ENCODE data around the gene MAN1A2.

Gene MAN1A2

GRCh38 chr1:117570988-117571409 lies 203.8 kb downstream of the MAN1A2 start:
- Histone ChIP-seq H2AFZ (ENCODE audit: low read length) (peak overlapping the region; percentile 49; the same call in 1 of the 2 replicates), H3K4me3 (ENCODE audit: low read length) (no peak overlapping the region), H3K27ac (ENCODE audit: low read length) (no peak overlapping the region), H3K79me2 (ENCODE audit: low read length) (no peaks in the 10 kb centered on the region), H4K20me1 (ENCODE audit: insufficient read depth, low read length) (no peaks in the 10 kb centered on the region), H3K27me3 (replicated peaks; ENCODE audit: insufficient read depth, low read length) (no peaks in the 10 kb centered on the region), H3K36me3 (replicated peaks; ENCODE audit: insufficient read depth, low read length) (no peaks in the 10 kb centered on the region), H3K4me1 (ENCODE audit: low read length) (0 out of 2 replicates have a peak, but pooled peaks cover 17% of the 10 kb centered on the region), H3K4me2 (ENCODE audit: low read depth, low read length) (peak overlapping the region; percentile 54; the same call in 1 of the 2 replicates), H3F3A (ENCODE audit: insufficient read depth, low read length) (no peaks in the 10 kb centered on the region), H3K9me3 (replicated peaks; ENCODE audit: insufficient read depth, low read length) (no peaks in the 10 kb centered on the region), H3K9ac (ENCODE audit: low read length) (no peak overlapping the region), H3K9me2 (replicated peaks; ENCODE audit: insufficient read depth, low read length) (no peaks in the 10 kb centered on the region)
- peak; percentile 79 for DNase-seq
- TF ChIP-seq CTCF (IDR thresholded peaks at IDR 0.05; ENCODE audit: low read length) (no peak), EZH2phosphoT487 (IDR thresholded peaks at IDR 0.05; ENCODE audit: low read length) (no peak), EZH2 (optimal IDR thresholded peaks at IDR 0.05; ENCODE audit: low read depth, low read length) (no peak)

- Histone ChIP-seq H3K4me1 (ENCODE audit: low read length) (0 out of 2 replicates have a peak, but pooled peaks cover 17% of the 10 kb centered on the region), H3K9me2 (replicated peaks; ENCODE audit: insufficient read depth, low read length) (no peaks in the 10 kb centered on the region), H3K4me3 (ENCODE audit: low read length) (no peak overlapping the region), H3K36me3 (replicated peaks; ENCODE audit: insufficient read depth, low read length) (no peaks in the 10 kb centered on the region), H2AFZ (ENCODE audit: low read length) (no peak overlapping the region), H3K79me2 (ENCODE audit: low read length) (no peaks in the 10 kb centered on the region), H3K27me3 (replicated peaks; ENCODE audit: insufficient read depth, low read length) (no peaks in the 10 kb centered on the region), H3K9me3 (replicated peaks; ENCODE audit: insufficient read depth, low read length) (no peaks in the 10 kb centered on the region), H3K4me2 (ENCODE audit: low read depth, low read length) (peak overlapping the region; percentile 54; the same call in 1 of the 2 replicates), H3K27ac (ENCODE audit: low read length) (no peak overlapping the region), H3F3A (ENCODE audit: insufficient read depth, low read length) (no peaks in the 10 kb centered on the region), H4K20me1 (ENCODE audit: insufficient read depth, low read length) (no peaks in the 10 kb centered on the region), H3K9ac (ENCODE audit: low read length) (no peak overlapping the region)
- DNase-seq, result no peak
- TF ChIP-seq EZH2phosphoT487 (IDR thresholded peaks at IDR 0.05; ENCODE audit: low read length) (no peak), CTCF (IDR thresholded peaks at IDR 0.05; ENCODE audit: low read length) (no peak), EZH2 (optimal IDR thresholded peaks at IDR 0.05; ENCODE audit: low read depth, low read length) (no peak)
Observed at GRCh38 chr1:117571496-117571895, 204.2 kb downstream of the MAN1A2 start.

- Histone ChIP-seq H3K9me3 (replicated peaks; ENCODE audit: insufficient read depth, low read length) (no peaks in the 10 kb centered on the region), H3K9me2 (replicated peaks; ENCODE audit: insufficient read depth, low read length) (no peaks in the 10 kb centered on the region), H3K79me2 (ENCODE audit: low read length) (no peaks in the 10 kb centered on the region), H3F3A (ENCODE audit: insufficient read depth, low read length) (no peaks in the 10 kb centered on the region), H3K4me2 (ENCODE audit: low read depth, low read length) (no peak overlapping the region), H3K27me3 (replicated peaks; ENCODE audit: insufficient read depth, low read length) (no peaks in the 10 kb centered on the region), H3K36me3 (replicated peaks; ENCODE audit: insufficient read depth, low read length) (no peaks in the 10 kb centered on the region), H2AFZ (ENCODE audit: low read length) (no peak overlapping the region), H4K20me1 (ENCODE audit: insufficient read depth, low read length) (no peaks in the 10 kb centered on the region), H3K27ac (ENCODE audit: low read length) (no peak overlapping the region), H3K9ac (ENCODE audit: low read length) (no peak overlapping the region), H3K4me1 (ENCODE audit: low read length) (0 out of 2 replicates have a peak, but pooled peaks cover 17% of the 10 kb centered on the region), H3K4me3 (ENCODE audit: low read length) (no peak overlapping the region)
- no peak for TF ChIP-seq CTCF (IDR thresholded peaks at IDR 0.05; ENCODE audit: low read length)
- TF ChIP-seq EZH2 (optimal IDR thresholded peaks at IDR 0.05; ENCODE audit: low read depth, low read length), result no peak
- TF ChIP-seq EZH2phosphoT487 (IDR thresholded peaks at IDR 0.05; ENCODE audit: low read length), result no peak
- no peak for DNase-seq
Observed at GRCh38 chr1:117572546-117572945, 205.3 kb downstream of the MAN1A2 start.

All from MM.1S (cell line).